GM18520 (cell line): Measurements from ENCODE around the gene MAPK1.
"Not testable (repeated sequence)": the region's sequence is repeated elsewhere in the genome, so short reads cannot be mapped to it uniquely, and the experiment has no call there.

Experiments used
- ATAC-seq: cut with Tn5 transposase; IDR thresholded peaks from one replicate; pipeline ENCODE4 v1.9.1; 2021; ENCODE audit not compliant: unreplicated experiment

Gene MAPK1

DNA sequence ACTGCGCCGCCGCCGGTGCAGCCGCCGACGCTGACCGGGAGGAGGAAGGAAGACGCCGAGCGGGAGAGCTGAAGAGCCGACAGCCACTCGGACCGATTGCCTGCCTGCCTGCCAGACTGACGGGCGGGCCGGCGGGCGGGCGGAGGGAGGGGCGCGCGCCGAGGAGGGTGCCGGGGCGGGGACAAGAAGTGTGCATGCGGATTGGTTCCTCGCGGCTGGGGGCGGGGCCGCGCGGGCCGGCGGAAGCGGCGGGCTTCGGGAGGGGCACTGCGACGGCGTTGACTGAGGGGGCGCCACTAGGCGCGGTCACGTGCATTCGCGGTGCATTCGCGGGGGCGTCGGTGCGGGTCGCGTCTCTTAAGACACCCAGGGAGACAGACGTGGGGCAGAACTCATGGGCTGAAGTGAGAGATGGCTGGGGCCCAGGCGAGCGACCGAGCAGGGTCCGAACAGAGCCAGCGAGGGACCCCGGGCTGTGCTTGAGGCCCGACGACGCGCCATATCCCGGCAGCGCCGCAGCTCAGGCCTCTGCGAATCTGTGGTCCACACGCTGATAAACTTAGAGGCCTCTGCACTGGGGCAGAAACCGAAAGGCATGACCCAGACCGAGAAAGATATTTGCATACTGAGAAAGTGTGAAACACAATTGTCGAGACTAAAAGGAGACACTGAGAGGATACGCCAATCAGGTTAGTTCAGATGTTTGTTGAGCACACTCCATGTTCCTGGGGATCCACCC, at the start of gene MAPK1:
Gene MAPK1 (minus strand): TSS at position 118 of the 739 bp plus-strand sequence. CDS start 205 bp downstream, outside the sequence.
- ATAC-seq, result peak; percentile 67

DNA sequence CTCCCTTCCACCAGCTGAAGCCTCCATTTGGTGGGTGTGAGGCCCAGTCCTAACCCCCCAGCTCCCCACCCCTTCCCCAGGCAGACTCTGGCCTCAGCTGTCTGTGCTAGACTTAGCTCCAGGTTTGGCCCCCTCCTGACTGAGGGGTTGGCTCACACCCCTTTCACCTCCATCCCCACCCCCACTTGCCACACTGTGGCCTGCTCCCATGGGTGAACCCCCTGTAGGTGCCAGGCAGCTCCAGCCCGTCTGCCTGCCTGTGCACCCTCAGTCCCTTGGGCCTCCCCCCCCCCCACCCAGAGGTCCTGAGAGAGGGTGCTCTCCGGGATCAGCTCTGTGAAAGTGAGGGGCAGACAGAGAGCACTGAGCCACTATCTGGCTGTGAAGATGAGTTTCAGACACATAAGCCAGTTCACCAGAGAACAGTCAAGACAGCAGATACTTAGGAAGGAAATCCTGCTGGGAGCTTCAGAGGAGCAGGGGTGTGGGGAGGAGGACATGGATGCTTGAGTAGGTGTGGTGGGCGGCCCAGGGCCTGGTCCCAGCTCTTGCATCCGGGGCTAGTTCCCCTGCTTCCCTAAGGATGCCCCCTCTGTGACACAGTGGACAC, 49.0 kb upstream of the MAPK1 start:
- no peak for ATAC-seq

DNA sequence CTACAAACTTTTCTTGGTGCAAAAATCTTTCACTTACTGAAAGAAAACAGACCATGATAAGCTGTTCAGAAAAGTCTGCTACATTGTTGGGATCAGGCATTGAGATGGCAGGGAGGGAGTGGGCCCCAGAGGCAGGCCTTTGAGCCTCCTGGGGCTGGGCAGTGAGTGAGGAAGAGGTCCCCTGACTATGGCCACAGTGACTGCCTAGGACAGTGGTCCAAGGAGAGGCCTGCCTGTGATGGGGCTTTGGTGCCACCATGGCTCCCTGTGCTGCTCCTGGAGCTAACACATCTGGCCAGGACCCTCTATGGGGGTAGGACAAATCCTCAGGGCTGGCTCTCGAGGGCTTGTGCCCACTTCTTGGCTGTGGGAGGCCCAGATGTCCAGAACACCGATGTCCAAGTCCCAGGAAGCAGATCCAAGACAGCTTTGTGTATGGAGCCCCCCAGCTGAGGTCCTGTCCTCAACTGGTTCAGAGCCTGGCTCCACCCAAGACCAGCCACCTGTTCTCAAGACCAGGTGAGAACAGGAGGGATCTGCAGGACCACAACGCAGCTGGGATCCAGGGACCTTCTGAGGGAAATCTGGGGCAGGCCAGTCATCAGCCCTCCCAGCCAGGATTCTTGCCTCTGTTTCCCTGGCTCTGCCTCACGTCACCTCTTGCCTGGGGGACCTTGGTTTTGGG, 48.3 kb upstream of the MAPK1 start:
- ATAC-seq, result no peak

DNA sequence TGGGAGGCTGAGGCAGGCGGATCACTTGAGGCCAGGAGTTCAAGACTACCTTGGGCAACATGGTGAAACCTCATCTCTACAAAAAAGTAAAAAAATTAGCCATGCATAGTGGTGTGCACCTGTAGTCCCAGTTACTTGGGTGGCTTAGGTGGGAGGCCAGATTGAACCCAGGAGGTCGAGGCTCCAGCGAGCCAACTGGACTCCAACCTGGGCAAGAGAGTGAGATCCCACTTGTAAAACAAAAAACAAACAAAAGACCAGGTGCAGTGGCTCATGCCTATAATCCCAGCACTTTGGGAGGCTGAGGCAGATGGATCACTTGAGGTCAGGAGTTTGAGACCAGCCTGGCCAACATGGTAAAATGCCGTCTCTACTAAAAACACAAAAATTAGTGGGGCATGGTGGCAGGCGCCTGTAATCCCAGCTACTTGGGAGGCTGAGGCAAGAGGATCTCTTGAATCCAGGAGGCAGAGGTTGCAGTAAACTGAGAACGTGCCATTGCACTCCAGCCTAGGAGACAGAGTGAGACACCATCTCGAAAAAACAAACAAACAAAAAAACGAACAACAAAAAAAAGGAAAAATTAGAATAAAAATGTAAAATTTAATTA, 46.7 kb upstream of the MAPK1 start:
- not testable (repeated sequence) for ATAC-seq

DNA sequence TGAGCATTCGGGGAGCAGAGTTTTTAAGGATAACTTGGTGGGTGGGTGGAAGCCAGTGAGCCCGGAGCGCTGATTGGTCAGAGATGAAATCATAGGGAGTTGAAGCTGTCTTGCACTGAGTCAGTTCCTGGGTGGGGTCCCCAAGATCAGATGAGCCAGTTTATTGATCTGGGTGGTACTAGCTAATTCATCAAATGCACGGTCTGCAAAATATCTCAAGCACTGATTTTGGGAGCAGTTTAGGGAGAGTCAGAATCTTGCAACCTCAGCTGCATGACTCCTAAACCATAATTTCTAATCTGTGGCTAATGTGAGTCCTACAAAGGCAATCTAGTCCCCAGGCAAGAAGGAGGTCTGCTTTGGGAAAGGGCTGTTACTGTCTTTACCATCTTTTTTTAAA, 42.9 kb upstream of the MAPK1 start:
- not testable (repeated sequence) for ATAC-seq

DNA sequence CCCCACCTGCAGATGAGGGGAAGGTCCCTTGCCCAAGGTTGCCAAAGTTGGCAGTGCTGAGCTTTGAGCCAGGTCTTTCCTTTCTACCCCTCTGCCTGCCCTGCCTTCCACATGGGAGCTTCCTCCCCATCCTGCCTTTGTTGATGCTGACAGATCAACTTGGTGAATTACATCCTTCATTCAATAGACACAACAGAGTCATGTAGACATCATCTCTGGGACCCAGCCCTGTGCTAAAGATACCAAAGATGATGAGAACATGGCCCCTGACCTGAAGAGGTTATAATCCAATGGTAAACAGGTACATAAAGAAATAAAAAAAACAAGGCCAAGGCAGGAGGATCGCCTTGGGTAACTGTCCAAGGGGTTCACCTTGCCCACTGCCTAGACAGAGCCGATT, 42.4 kb upstream of the MAPK1 start:
- no peak for ATAC-seq

DNA sequence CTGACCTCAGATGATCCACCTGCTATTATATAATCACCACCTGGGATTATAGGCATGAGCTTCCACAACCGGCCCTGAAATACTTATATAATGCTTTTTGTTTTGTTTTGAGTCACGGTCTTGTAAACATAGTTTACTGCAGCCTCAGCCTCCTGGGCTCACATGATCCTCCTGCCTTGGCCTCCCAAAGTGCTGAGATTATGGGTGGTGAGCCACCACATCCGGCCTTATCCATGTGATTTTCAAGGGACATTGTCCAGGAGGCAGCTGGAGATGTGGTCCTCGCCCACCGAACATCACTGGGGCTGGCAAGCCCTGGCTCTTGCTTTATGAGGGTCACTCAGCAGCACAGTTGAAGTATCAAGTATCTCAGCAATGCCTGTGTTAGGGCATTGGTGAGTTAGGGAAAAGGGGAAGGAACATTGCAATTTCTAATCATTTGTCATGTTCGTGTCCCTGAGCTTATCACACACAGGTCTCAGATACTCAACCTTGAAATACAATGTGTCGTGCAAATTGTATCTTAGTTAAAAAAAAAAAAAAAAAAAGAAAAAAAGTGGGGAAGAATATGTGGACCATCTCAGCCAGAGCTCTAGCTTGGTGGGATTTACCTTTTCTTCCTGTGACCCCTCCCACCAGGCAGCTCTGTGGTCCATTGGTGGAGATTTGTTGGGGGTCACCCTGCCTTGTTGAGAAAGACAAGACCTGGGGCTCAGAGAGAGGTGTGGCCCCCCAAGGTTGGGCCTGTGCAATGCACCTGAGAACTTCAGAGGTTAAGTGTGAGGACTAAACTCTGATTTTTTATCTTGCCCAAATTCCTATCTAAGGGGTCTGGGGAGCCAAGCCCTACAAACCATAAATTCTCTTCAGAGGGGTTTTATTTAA, 40.4 kb upstream of the MAPK1 start:
- no peak for ATAC-seq

DNA sequence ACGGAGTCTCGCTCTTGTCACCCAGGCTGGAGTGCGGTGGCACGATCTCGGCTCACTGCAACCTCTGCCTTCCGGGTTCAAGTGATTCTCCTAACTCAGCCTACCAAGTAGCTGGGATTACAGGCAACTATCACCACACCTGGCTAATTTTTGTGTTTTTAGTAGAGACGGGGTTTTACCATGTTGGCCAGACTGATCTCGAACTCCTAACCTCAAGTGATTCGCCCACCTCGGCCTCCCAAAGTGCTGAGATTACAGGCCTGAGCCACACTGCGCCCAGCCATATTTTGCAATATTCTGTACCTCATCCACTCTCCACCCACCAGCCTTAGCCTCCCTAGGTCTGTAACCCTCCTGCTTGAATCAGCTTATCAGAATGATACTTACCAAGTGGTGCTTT, 37.8 kb upstream of the MAPK1 start:
- ATAC-seq, result not testable (repeated sequence)

DNA sequence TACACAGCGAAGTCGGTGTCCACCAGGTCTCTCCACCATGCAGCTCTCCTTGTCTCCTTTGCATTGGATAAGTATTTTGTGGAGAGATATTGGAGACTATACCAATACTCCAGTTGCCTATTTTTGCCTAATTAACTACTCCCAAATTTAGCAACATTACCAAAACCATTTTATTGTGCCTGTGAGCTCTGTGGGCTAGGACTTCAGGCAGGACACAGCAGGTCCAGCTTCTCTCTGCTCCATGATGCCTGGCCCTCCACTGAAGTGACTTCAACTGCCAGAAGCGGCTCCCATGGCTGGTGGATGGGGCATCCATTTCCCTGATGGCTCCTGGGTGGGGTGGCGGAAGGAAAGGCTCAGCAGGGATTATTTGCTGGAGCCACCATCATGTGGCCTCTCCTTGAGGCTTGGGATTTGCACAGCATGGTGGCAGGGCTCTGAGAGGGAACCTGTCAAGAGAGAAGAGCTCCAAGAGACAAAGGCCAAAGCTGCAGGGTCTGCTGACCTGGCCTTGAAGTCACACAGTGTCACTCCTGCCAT, 36.9 kb upstream of the MAPK1 start:
- no peak for ATAC-seq

DNA sequence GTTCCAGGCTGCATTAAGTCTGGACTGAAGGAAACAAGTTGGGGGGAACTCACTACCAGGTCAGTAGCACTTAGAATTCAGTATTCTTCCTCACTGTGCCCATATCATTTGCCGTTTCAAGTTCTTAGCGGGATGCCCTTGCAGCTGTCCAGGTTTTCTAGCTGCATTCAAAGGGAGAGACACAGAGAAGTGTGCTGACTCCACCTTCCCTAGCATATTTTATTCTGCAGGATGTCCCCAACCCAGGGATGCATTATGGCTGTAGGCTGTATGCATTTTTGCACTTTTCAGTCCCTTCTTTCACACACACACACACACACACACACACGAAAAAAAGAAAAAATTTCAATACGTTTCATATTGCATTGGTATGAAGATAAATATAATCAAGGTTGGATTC, 35.8 kb upstream of the MAPK1 start:
- ATAC-seq, result no peak

DNA sequence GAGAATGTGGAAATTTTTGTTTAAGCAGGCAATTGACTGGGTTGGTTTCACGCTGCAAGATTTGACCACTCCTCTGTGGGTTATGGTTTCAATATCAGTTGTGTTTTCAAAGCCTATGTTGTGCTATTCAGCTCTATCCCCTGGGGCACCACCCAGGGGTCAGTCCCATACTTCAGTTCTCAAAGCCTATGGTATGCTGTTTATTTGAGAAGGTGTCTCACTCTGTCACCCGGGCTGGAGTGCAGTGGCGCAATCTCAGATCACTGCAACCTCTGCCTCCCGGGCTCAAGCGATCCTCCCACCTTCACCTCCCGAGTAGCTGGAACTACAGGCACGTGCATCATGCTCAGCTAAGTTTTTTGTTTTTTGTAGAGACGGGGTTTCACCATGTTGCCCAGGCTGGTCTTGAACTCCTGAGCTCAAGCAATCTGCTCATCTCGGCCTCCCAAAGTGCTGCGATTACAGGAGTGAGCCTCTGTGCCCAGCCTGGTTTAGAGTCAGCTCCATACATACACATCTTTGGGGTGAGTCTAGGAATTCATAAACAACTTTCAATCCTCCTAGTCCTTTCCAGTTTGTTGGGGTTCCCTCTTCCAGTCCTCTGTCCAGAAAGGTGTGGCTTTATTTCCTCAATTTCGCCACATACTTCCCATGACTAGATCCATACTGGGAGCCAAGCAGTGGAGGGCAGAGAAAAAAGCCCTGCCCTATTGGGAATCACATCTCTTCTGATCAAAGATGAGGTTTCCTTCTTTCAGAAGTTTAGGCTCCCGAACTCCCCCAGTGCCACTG, 35.0 kb upstream of the MAPK1 start:
- no peak for ATAC-seq

DNA sequence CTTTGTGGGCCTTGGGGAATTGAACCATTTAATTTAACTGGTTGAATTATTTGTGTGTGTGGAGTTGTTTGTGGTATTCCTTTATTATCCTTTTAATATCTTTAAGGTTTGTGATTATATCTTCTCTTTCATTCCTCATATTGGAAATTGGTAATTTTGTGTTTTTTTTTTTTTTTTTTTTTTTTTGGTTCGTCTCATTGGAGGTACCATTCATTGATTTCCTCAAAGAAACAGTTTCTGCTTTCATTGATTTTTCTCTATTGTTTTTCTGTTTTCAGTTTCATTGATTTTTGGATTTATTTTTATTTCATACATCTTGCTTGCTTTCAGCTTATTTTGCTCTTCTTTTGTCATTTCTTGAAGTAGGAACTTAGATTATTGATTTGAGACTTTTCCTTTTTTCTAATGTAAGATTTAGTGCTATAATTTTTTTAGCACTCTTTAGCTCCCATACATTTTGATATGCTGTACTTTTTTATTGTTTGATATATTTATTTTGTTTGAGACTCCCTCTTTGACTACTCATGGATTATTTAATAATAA, 31.0 kb upstream of the MAPK1 start:
- ATAC-seq, result no peak

DNA sequence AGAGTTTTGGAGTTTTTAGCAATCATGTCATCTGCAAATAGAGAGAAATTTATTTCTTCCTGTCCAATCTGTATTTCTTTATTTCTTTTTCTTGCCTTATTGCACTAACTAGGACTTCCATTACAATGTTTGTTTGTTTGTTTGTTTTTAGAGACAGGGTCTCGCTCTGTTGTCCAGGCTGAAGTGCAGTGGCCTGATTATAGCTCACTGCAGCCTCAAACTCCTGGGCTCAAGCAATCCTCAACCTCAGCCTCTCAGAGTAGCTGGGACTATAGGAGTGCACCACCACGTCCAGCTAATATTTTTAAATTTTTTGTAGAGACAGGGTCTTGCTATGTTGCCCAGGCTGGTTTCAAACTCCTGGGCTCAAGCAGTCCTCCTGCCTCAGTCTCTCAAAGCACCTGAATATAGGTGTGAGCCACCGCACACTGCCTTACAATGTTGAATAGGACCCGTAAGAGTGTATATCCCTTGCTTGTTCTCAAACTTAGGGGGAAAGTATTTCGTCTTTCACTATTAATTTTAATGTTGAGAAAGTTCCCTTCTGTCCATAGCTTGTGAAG, 29.6 kb upstream of the MAPK1 start:
- ATAC-seq, result no peak

DNA sequence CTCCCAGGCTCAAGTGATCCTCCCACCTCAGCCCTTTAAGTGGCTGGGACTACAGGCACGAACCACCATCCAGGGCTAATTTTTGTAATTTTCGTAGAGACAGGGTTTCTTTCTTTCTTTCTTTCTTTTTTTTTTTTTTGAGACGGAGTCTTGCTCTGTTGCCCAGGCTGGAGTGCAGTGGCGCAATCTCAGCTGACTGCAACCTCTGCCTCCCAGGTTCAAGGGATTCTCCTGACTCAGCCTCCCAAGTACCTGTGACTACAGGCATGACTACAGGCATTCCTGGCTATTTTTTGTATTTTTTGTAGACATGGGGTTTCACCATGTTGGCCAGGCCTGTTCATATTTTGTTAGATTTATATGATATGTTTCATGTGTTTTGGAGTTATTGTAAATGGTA, 28.8 kb upstream of the MAPK1 start:
- not testable (repeated sequence) for ATAC-seq

DNA sequence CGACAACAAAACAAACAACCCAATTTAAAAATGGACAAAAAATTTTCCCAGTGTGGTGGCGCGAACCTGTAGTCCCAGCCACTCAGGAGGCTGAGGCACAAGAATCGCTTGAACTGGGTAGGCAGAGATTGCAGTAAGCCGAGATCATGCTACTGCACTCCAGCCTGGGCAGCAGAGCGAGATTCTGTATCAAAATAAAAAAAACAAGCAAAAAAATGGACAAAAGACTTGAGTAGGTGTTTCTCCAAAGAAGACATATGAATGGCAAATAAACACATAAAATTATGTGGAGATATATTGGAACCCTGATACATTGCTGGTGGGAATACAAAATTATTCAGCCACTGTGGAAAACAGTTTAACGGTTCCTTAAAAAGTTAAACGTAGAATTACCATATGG, 27.4 kb upstream of the MAPK1 start:
- ATAC-seq, result no peak

DNA sequence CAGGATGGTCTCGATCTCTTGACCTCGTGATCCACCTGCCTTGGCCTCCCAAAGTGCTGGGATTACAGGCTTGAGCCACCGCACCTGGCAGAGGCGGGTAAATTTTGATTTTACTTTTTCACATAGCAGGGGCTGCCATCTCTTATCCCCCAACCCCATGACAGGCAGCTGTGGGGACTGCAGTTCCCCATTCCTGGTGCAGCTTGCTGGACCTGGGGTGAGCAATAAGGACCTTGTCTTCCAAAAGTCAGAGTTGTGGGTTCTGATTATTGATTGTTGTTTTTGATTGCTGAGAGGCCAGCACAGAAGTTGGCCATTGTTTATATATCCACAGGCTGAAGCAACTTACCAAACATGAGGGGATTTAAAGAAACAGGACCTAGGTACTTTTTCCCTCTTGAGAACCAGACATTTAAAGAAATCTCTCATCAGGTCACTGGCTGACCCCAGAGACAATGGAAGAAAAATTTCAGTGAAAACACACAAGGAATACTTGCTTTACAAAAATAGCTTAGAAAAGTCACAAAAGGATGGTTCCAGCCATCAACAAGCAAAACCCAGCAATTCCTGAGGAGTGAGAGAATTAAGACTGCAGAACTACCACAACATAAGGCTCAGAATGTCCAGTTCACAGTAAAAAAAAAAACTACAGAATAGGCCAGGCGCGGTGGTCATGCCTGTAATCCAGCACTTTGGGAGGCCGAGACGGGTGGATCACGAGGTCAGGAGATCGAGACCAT, 22.0 kb upstream of the MAPK1 start:
- ATAC-seq, result no peak

DNA sequence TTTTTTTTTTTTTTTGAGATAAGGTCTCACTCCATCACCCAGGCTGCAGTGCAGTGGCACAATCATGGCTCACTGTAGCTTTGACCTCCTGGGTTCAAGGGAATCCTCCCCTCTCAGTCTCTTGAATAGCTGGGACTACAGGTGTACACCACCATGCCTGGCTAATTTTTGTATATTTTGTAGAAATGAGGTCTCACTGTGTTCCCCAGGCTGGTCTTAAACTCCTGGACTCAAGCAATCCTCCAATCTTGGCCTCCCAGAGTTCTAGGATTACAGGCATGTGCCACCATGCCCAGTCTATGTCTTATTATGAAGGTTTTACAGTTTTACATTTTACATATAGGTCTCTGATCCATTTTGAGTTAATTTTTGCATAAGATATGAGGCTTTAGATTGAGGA, 20.4 kb upstream of the MAPK1 start:
- ATAC-seq, result no peak

DNA sequence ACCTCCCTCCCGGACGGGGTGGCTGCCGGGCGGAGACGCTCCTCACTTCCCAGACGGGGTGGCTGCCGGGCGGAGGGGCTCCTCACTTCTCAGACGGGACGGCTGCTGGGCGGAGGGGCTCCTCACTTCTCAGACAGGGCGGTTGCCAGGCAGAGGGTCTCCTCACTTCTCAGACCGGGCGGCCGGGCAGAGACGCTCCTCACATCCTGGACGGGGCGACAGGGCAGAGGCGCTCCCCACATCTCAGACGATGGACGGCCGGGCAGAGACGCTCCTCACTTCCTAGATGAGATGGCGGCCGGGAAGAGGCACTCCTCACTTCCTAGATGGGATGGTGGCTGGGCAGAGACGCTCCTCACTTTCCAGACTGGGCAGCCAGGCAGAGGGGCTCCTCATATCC, 16.5 kb upstream of the MAPK1 start:
- not testable (repeated sequence) for ATAC-seq
